HCT116 (cell line): ENCODE data around the gene SYNDIG1.

Experiments used
- CEBPB ChIP-seq: IDR thresholded peaks from 2 replicates; pipeline ENCODE4 v1.6.1; 2012; ENCODE audit warnings: low read depth
- EGR1 ChIP-seq: IDR thresholded peaks from 2 replicates; pipeline ENCODE4 v1.6.1; 2012; ENCODE audit warnings: low read depth
- EZH2 ChIP-seq: fragments of 200-600 bp; sonication (generic); IDR thresholded peaks from 2 replicates; pipeline ENCODE4 v1.6.1; 2017; ENCODE audit warnings: antibody characterized with exemption, mixed run types
- EZH2phosphoT487 ChIP-seq: fragments of 200-600 bp; IDR thresholded peaks from 2 replicates; pipeline ENCODE4 v1.6.1; 2018; ENCODE audit warnings: antibody characterized with exemption, borderline replicate concordance
- POLR2A ChIP-seq: IDR thresholded peaks from 2 replicates; pipeline ENCODE4 v1.7.0; 2011; ENCODE audit warnings: borderline replicate concordance; ENCODE audit not compliant: insufficient read depth, insufficient read length; ENCODE audit errors: extremely low read depth
- REST ChIP-seq: IDR thresholded peaks from 2 replicates; pipeline ENCODE4 v1.6.1; 2012; ENCODE audit warnings: low read depth
- SP1 ChIP-seq: IDR thresholded peaks from 2 replicates; pipeline ENCODE4 v1.6.1; 2012; ENCODE audit warnings: low read depth
- ZBTB33 ChIP-seq: IDR thresholded peaks from 2 replicates; pipeline ENCODE4 v1.6.1; 2011; ENCODE audit warnings: mild to moderate bottlenecking, low read length, moderate library complexity; ENCODE audit not compliant: insufficient replicate concordance; ENCODE audit errors: extremely low read depth
- ZFX ChIP-seq: fragments of 450-650 bp; IDR thresholded peaks from 2 replicates; pipeline ENCODE4 v1.6.1; 2017
- ZNF274 ChIP-seq: fragments of 200-500 bp; sonication (Bioruptor generic); IDR thresholded peaks from 2 replicates; pipeline ENCODE4 v1.6.1; 2014; ENCODE audit warnings: mild to moderate bottlenecking, low read depth, low read length, inconsistent platforms
- TF ChIP-seq, protein P1 (sequence below), 3 experiments: fragments of 200-600 bp in 1 of 3; sonication (generic) in 1 of 3; IDR thresholded peaks in 2 of 3; conservative IDR thresholded peaks in 1 of 3; 2 replicates each; pipeline ENCODE4 v1.5.1; 2012 to 2017; ENCODE audit warnings: low read depth in 2 of 3, low read length in 2 of 3, antibody characterized with exemption in 1 of 3, borderline replicate concordance in 1 of 3, control low read depth in 1 of 3, mild to moderate bottlenecking in 1 of 3, mixed read lengths in 1 of 3, mixed run types in 1 of 3, moderate library complexity in 1 of 3; ENCODE audit not compliant: insufficient read depth in 1 of 3
- TF ChIP-seq, protein P2 (sequence below): IDR thresholded peaks from 2 replicates; pipeline ENCODE4 v1.6.1; 2012

- no peak for TF ChIP-seq EZH2
- TF ChIP-seq SP1 = no peak
- TF ChIP-seq, protein P1, sequence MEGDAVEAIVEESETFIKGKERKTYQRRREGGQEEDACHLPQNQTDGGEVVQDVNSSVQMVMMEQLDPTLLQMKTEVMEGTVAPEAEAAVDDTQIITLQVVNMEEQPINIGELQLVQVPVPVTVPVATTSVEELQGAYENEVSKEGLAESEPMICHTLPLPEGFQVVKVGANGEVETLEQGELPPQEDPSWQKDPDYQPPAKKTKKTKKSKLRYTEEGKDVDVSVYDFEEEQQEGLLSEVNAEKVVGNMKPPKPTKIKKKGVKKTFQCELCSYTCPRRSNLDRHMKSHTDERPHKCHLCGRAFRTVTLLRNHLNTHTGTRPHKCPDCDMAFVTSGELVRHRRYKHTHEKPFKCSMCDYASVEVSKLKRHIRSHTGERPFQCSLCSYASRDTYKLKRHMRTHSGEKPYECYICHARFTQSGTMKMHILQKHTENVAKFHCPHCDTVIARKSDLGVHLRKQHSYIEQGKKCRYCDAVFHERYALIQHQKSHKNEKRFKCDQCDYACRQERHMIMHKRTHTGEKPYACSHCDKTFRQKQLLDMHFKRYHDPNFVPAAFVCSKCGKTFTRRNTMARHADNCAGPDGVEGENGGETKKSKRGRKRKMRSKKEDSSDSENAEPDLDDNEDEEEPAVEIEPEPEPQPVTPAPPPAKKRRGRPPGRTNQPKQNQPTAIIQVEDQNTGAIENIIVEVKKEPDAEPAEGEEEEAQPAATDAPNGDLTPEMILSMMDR (IDR thresholded peaks at IDR 0.05 in 2 of 3, conservative IDR thresholded peaks at IDR 0.05 in 1 of 3; ENCODE audit: borderline replicate concordance in 1 of 3, insufficient read depth in 1 of 3, low read depth in 2 of 3, low read length in 2 of 3) = no peak
- TF ChIP-seq REST = no peak
- no peak for TF ChIP-seq EGR1
- TF ChIP-seq POLR2A = no peak
- TF ChIP-seq EZH2phosphoT487 = no peak
- TF ChIP-seq ZBTB33 = no peak
- no peak for TF ChIP-seq CEBPB
- TF ChIP-seq ZNF274 = no peak
- TF ChIP-seq, protein P2, sequence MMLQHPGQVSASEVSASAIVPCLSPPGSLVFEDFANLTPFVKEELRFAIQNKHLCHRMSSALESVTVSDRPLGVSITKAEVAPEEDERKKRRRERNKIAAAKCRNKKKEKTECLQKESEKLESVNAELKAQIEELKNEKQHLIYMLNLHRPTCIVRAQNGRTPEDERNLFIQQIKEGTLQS = no peak
- no peak for TF ChIP-seq ZFX
Measured at GRCh38 chr20:24646321-24646720, 176.9 kb downstream of the SYNDIG1 start.
